Progenitor cell of endocrine pancreas (in vitro differentiated cells): ENCODE data around the gene FAM174B. TPM values are rescaled to one million over a fixed set of nuclear protein-coding genes. Genes with fewer than 3 reads are reported as not detected.

Experiments
- DNase-seq: peaks from one replicate; pipeline ENCODE4 v3.0.0; 2021; ENCODE audit warnings: low spot score; ENCODE audit not compliant: unreplicated experiment
- H3K27ac Mint-ChIP-seq: 2 replicates; pipeline ENCODE4 v1.8.0; 2021; ENCODE audit warnings: mild to moderate bottlenecking, moderate library complexity, mixed read lengths
- H3K27me3 Mint-ChIP-seq: 2 replicates; pipeline ENCODE4 v1.8.0; 2021; ENCODE audit warnings: mixed read lengths
- H3K36me3 Mint-ChIP-seq: 2 replicates; pipeline ENCODE4 v1.8.0; 2022; ENCODE audit warnings: mixed read lengths; ENCODE audit not compliant: insufficient read depth
- H3K4me1 Mint-ChIP-seq: 2 replicates; pipeline ENCODE4 v1.8.0; 2021; ENCODE audit warnings: low read depth, mixed read lengths
- H3K4me3 Mint-ChIP-seq: 2 replicates; pipeline ENCODE4 v1.8.0; 2021; ENCODE audit warnings: low read depth, mild to moderate bottlenecking, moderate library complexity, mixed read lengths
- H3K9me3 Mint-ChIP-seq: 2 replicates; pipeline ENCODE4 v1.8.0; 2021; ENCODE audit warnings: low read depth, mixed read lengths
- CTCF ChIP-seq: fragments of 200-600 bp; sonication (generic); IDR thresholded peaks from one replicate; pipeline ENCODE4 v1.5.0; 2021; ENCODE audit warnings: antibody characterized with exemption, mild to moderate bottlenecking; ENCODE audit not compliant: unreplicated experiment
- total RNA-seq: library from RNA; stranded (reverse); gene quantifications from 2 replicates; pipeline ENCODE4 v1.2.1, GENCODE V29; 2021

FAM174B gene
- total RNA-seq, 1 donor from 2014 or later, result 37.0 TPM

- DNase-seq, result no peak
- H3K27me3 Mint-ChIP-seq, result no peaks in the 10 kb centered on the region
- peaks cover 19% of the 10 kb centered on the region for H3K36me3 Mint-ChIP-seq
- no peak overlapping the region for H3K4me3 Mint-ChIP-seq
- H3K9me3 Mint-ChIP-seq, result peaks cover 22% of the 10 kb centered on the region
- no peak for TF ChIP-seq CTCF
- peaks cover 31% of the 10 kb centered on the region for H3K4me1 Mint-ChIP-seq
- H3K27ac Mint-ChIP-seq, result peak overlapping the region; percentile 10
Measured at GRCh38 chr15:92643849-92644815, 11.4 kb downstream of the FAM174B start.

GRCh38 chr15:92638709-92639365 lies 16.7 kb downstream of the FAM174B start:
- H3K27me3 Mint-ChIP-seq, result no peaks in the 10 kb centered on the region
- no peak overlapping the region for H3K4me3 Mint-ChIP-seq
- H3K36me3 Mint-ChIP-seq, result peaks cover 15% of the 10 kb centered on the region
- peaks cover 14% of the 10 kb centered on the region for H3K9me3 Mint-ChIP-seq
- peak overlapping the region; percentile 86 for H3K27ac Mint-ChIP-seq
- DNase-seq, result no peak
- peaks cover 36% of the 10 kb centered on the region for H3K4me1 Mint-ChIP-seq
- no peak for TF ChIP-seq CTCF

- H3K27me3 Mint-ChIP-seq, result no peaks in the 10 kb centered on the region
- DNase-seq, result no peak
- peaks cover 36% of the 10 kb centered on the region for H3K4me1 Mint-ChIP-seq
- no peak for TF ChIP-seq CTCF
- no peak overlapping the region for H3K4me3 Mint-ChIP-seq
- peak overlapping the region; percentile 86 for H3K27ac Mint-ChIP-seq
- peaks cover 14% of the 10 kb centered on the region for H3K9me3 Mint-ChIP-seq
- H3K36me3 Mint-ChIP-seq, result peaks cover 15% of the 10 kb centered on the region
Measured at GRCh38 chr15:92638291-92638708, 17.3 kb downstream of the FAM174B start.

DNA sequence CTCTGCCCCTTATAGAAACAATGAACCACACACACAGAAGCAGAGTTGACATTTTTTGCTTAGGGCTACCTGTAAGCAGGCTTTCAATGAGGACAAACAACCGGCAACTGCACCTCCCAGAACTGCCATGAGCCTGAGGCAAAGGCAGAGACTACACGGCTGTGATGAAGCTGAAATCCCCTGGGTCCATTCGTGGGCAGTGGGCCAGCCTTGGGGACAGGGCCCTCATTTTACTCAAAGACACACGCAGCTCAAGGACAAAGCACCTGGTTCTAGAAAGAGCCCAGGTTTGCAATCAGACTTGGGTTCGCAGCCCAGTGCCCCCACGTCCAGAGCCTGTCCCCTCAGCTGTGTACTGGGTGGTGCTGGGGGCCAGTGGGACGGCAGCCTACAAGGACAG lies 17.9 kb downstream of the FAM174B start:
- Mint-ChIP-seq H3K27me3 (no peaks in the 10 kb centered on the region), H3K4me3 (no peak overlapping the region), H3K4me1 (peaks cover 36% of the 10 kb centered on the region), H3K27ac (peak overlapping the region; percentile 86), H3K9me3 (peaks cover 14% of the 10 kb centered on the region), H3K36me3 (peaks cover 13% of the 10 kb centered on the region)
- DNase-seq, result no peak
- TF ChIP-seq CTCF, result no peak

DNA sequence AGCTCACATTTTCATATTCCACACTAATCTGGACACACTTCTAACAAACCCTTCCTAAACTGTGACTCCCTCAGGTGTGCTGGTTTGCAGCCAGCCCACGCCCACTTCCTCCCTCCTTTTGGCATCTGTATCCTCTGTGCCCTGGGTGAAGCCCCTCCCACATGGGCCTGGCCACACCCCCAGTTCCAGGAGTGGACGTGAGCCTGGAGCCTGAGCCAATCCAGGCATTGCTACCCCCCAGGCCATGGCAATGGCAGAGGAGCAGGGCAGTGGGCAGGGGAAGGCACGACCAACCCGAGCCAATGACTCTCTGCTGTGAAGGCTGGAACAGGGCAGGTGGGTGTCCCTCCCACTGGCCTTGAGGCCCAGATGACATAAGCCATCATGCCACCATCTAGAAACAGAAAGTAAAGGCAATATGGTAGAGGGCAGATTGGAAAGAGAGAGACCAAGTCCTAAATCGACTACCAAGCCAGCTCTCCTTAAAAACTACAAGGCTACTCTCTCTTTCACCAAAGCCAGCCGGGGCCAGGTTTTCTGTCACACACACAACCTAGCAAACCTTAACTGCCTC lies 18.6 kb downstream of the FAM174B start:
- no peak overlapping the region for H3K4me3 Mint-ChIP-seq
- peaks cover 10% of the 10 kb centered on the region for H3K9me3 Mint-ChIP-seq
- no peak for TF ChIP-seq CTCF
- no peak overlapping the region for H3K27ac Mint-ChIP-seq
- H3K4me1 Mint-ChIP-seq, result peaks cover 36% of the 10 kb centered on the region
- no peaks in the 10 kb centered on the region for H3K27me3 Mint-ChIP-seq
- H3K36me3 Mint-ChIP-seq, result peaks cover 10% of the 10 kb centered on the region
- no peak for DNase-seq
